Adrenal gland (tissue), 5 donors: ENCODE data around the gene PRSS56.

ENCODE experiments used
- POLR2A ChIP-seq, 2 donors: fragments of 450-650 bp; IDR thresholded peaks; one replicate each; pipeline ENCODE4 v1.6.1; 2017; ENCODE audit warnings: antibody characterized with exemption in 2 of 2, mild to moderate bottlenecking in 2 of 2, moderate library complexity in 1 of 2
- TF ChIP-seq, protein P1 (sequence below), 6 experiments: fragments of 450-650 bp in 4 of 6; fragments of 200-600 bp in 2 of 6; sonication (generic) in 1 of 6; IDR thresholded peaks; 1 replicate in 5 of 6; 2 replicates in 1 of 6; pipeline versions ENCODE4 v1.5.1 to v1.8.0; 2016 to 2021; ENCODE audit warnings: antibody characterized with exemption in 6 of 6, mild to moderate bottlenecking in 2 of 6, moderate library complexity in 1 of 6
- donor health status: DM: no; HTN: no; CAD: no.

DNA sequence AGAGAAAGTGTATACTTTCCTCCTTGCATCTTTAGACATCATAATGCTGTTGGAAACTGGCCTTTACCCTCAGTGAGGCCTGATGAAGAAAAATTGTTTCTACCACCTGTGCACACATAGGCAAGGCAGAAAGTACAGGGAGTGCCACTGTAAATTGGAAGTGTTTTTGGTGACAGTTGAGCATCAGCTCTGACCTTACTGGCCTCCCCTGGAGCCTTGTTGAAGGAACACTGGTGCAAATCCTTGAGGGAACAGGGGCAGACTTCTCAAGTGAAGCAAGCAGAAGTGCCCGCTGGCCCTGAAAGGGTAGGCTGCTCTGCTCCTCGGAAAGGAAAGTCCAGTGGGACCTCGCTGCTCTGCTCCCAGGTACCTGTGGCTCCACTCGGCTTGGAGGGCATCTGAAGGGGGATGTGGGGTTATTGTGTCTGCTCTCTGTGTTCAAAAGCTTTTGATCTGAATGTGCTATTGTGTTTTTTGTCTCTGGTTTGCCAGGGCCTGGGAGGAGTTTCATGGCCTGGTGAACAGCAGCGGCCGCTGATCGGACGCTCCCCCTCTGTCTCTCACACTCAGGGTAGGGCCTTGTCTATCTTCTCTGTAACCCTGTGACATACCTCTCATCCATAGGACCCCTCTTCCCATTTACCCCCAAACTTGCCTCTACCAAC lies 53.7 kb downstream of the PRSS56 start:
- no peak for TF ChIP-seq POLR2A (IDR thresholded peaks at IDR 0.05)
- TF ChIP-seq, protein P1, sequence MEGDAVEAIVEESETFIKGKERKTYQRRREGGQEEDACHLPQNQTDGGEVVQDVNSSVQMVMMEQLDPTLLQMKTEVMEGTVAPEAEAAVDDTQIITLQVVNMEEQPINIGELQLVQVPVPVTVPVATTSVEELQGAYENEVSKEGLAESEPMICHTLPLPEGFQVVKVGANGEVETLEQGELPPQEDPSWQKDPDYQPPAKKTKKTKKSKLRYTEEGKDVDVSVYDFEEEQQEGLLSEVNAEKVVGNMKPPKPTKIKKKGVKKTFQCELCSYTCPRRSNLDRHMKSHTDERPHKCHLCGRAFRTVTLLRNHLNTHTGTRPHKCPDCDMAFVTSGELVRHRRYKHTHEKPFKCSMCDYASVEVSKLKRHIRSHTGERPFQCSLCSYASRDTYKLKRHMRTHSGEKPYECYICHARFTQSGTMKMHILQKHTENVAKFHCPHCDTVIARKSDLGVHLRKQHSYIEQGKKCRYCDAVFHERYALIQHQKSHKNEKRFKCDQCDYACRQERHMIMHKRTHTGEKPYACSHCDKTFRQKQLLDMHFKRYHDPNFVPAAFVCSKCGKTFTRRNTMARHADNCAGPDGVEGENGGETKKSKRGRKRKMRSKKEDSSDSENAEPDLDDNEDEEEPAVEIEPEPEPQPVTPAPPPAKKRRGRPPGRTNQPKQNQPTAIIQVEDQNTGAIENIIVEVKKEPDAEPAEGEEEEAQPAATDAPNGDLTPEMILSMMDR (IDR thresholded peaks at IDR 0.05): no peak
